H9 (cell line): Measurements from ENCODE around the gene THAP2. TPM values are rescaled to one million over a fixed set of nuclear protein-coding genes. Genes with fewer than 3 reads are reported as not detected.

Experiments used
- DNase-seq: peaks from one replicate; pipeline ENCODE4 v3.0.0-alpha.2; 2017
- H2AFZ ChIP-seq: one replicate; pipeline ENCODE4 v1.6.1; 2013; ENCODE audit warnings: mild to moderate bottlenecking, low read length, control low read depth, moderate library complexity
- H2AK5ac ChIP-seq: 2 replicates; pipeline ENCODE4 v1.6.1; 2013; ENCODE audit warnings: low read length, control low read depth, mixed read lengths; ENCODE audit not compliant: insufficient read length
- H2BK120ac ChIP-seq: one replicate; pipeline ENCODE4 v1.6.1; 2013; ENCODE audit warnings: low read depth, mild to moderate bottlenecking, low read length, control low read depth, inconsistent platforms; ENCODE audit not compliant: poor library complexity, severe bottlenecking
- H2BK12ac ChIP-seq: 2 replicates; pipeline ENCODE4 v1.6.1; 2013; ENCODE audit warnings: low read length, control low read depth, mixed read lengths, low read depth; ENCODE audit not compliant: insufficient read length
- H2BK15ac ChIP-seq: 2 replicates; pipeline ENCODE4 v1.6.1; 2013; ENCODE audit warnings: low read depth, low read length, control low read depth
- H2BK20ac ChIP-seq: one replicate; pipeline ENCODE4 v1.6.1; 2013; ENCODE audit warnings: low read depth, mild to moderate bottlenecking, low read length, control low read depth, inconsistent platforms; ENCODE audit not compliant: poor library complexity, severe bottlenecking
- H2BK5ac ChIP-seq: 2 replicates; pipeline ENCODE4 v1.6.1; 2013; ENCODE audit warnings: low read length, control low read depth, mixed read lengths; ENCODE audit not compliant: insufficient read length
- H3K14ac ChIP-seq: 2 replicates; pipeline ENCODE4 v1.6.1; 2013; ENCODE audit warnings: low read length, control low read depth; ENCODE audit not compliant: insufficient read depth
- H3K18ac ChIP-seq: 2 replicates; pipeline ENCODE4 v1.6.1; 2013; ENCODE audit warnings: low read depth, mild to moderate bottlenecking, mixed read lengths, low read length, control low read depth; ENCODE audit not compliant: insufficient read length
- H3K23ac ChIP-seq: 2 replicates; pipeline ENCODE4 v1.6.1; 2013; ENCODE audit warnings: low read length, control low read depth, mixed read lengths, low read depth; ENCODE audit not compliant: insufficient read length
- H3K23me2 ChIP-seq: 2 replicates; pipeline ENCODE4 v1.6.1; 2013; ENCODE audit warnings: low read depth, mild to moderate bottlenecking, mixed read lengths, low read length, control low read depth; ENCODE audit not compliant: insufficient read length, poor library complexity, severe bottlenecking
- H3K27ac ChIP-seq: 2 replicates; pipeline ENCODE4 v1.5.1; 2013; ENCODE audit warnings: low read length, control low read depth, mixed read lengths, low read depth; ENCODE audit not compliant: insufficient read length
- H3K27me3 ChIP-seq: 2 replicates; pipeline ENCODE4 v1.6.1; 2013; ENCODE audit warnings: low read length, control low read depth, inconsistent platforms; ENCODE audit not compliant: insufficient read depth
- H3K4ac ChIP-seq: 2 replicates; pipeline ENCODE4 v1.6.1; 2013; ENCODE audit warnings: low read depth, mild to moderate bottlenecking, control low read depth, inconsistent platforms, low read length, moderate library complexity
- H3K4me1 ChIP-seq: 2 replicates; pipeline ENCODE4 v1.6.1; 2013; ENCODE audit warnings: low read length, control low read depth, inconsistent platforms; ENCODE audit not compliant: insufficient read depth
- H3K4me2 ChIP-seq: 2 replicates; pipeline ENCODE4 v1.6.1; 2013; ENCODE audit warnings: low read length, control low read depth, mixed read lengths; ENCODE audit not compliant: insufficient read length, insufficient read depth
- H3K56ac ChIP-seq: 2 replicates; pipeline ENCODE4 v1.6.1; 2013; ENCODE audit warnings: low read depth, mild to moderate bottlenecking, mixed read lengths, low read length, control low read depth; ENCODE audit not compliant: insufficient read length
- H3K79me1 ChIP-seq: 2 replicates; pipeline ENCODE4 v1.6.1; 2013; ENCODE audit warnings: low read depth, mild to moderate bottlenecking, moderate library complexity, low read length, control low read depth, inconsistent platforms; ENCODE audit not compliant: insufficient read depth, poor library complexity, severe bottlenecking
- H3K79me2 ChIP-seq: 2 replicates; pipeline ENCODE4 v1.6.1; 2013; ENCODE audit warnings: low read length, control low read depth, inconsistent platforms; ENCODE audit not compliant: insufficient read depth
- H3K9ac ChIP-seq: 2 replicates; pipeline ENCODE4 v1.6.1; 2013; ENCODE audit warnings: low read length, control low read depth, mixed read lengths; ENCODE audit not compliant: insufficient read length; ENCODE audit errors: extremely low read depth
- H3K9me3 ChIP-seq: one replicate; pipeline ENCODE4 v1.6.1; 2013; ENCODE audit warnings: low read depth, low read length, inconsistent platforms; ENCODE audit not compliant: control insufficient read depth
- H3T11ph ChIP-seq: one replicate; pipeline ENCODE4 v1.6.1; 2013; ENCODE audit warnings: mild to moderate bottlenecking, low read length, control low read depth, inconsistent platforms
- H4K20me1 ChIP-seq: one replicate; pipeline ENCODE4 v1.6.1; 2013; ENCODE audit not compliant: control insufficient read depth, insufficient read length, insufficient read depth
- H4K5ac ChIP-seq: 2 replicates; pipeline ENCODE4 v1.6.1; 2013; ENCODE audit warnings: low read depth, mild to moderate bottlenecking, mixed read lengths, low read length, control low read depth; ENCODE audit not compliant: insufficient read length
- H4K8ac ChIP-seq: replicated peaks from 2 replicates; pipeline ENCODE4 v1.6.1; 2013; ENCODE audit warnings: low read length, control low read depth, mixed read lengths, low read depth; ENCODE audit not compliant: insufficient read length
- H4K91ac ChIP-seq: 2 replicates; pipeline ENCODE4 v1.6.1; 2013; ENCODE audit warnings: low read depth, mild to moderate bottlenecking, moderate library complexity, mixed read lengths, low read length, control low read depth; ENCODE audit not compliant: insufficient read length
- H3K27ac Mint-ChIP-seq, 3 experiments: 2 replicates in 2 of 3; 3 replicates in 1 of 3; pipeline ENCODE4 v1.8.0; 2020 to 2021; ENCODE audit warnings: mixed read lengths in 3 of 3, mild to moderate bottlenecking in 1 of 3, moderate library complexity in 1 of 3
- H3K27me3 Mint-ChIP-seq: 2 replicates; pipeline ENCODE4 v1.8.0; 2021; ENCODE audit warnings: low read depth, mild to moderate bottlenecking, moderate library complexity, mixed read lengths
- H3K36me3 Mint-ChIP-seq, 3 experiments: 2 replicates in 2 of 3; 3 replicates in 1 of 3; pipeline ENCODE4 v1.8.0; 2020 to 2021; ENCODE audit warnings: low read depth in 3 of 3, mixed read lengths in 3 of 3; ENCODE audit not compliant: insufficient read depth in 1 of 3
- H3K4me1 Mint-ChIP-seq, 2 experiments: 2 replicates each; pipeline ENCODE4 v1.8.0; 2020; ENCODE audit warnings: mixed read lengths in 2 of 2
- H3K4me3 Mint-ChIP-seq, 2 experiments: 2 replicates in 1 of 2; 3 replicates in 1 of 2; pipeline ENCODE4 v1.8.0; 2020 to 2021; ENCODE audit warnings: mild to moderate bottlenecking in 2 of 2, mixed read lengths in 2 of 2, moderate library complexity in 1 of 2
- H3K9me3 Mint-ChIP-seq, 2 experiments: 2 replicates in 1 of 2; 3 replicates in 1 of 2; pipeline ENCODE4 v1.8.0; 2020; ENCODE audit warnings: mild to moderate bottlenecking in 2 of 2, mixed read lengths in 2 of 2, moderate library complexity in 1 of 2
- WGBS: extraction: QIAGEN DNeasy Blood & Tissue Kit; methylation state at CpG from one replicate; pipeline ENCODE4 v1.1.7; 2013; ENCODE audit warnings: missing lambda C conversion rate, low lambda C conversion rate, mixed read lengths; ENCODE audit not compliant: insufficient read length; ENCODE audit errors: extremely low coverage; 5-methylcytosine and 5-hydroxymethylcytosine counted together
- total RNA-seq: library from RNA; stranded (reverse); gene quantifications from 2 replicates; pipeline ENCODE4 v1.2.1, GENCODE V29; 2021
- TF ChIP-seq, protein P1 (sequence below): fragments of 200-600 bp; sonication (generic); conservative IDR thresholded peaks from 3 replicates; pipeline ENCODE4 v1.8.0; 2021; ENCODE audit warnings: antibody characterized with exemption, mild to moderate bottlenecking

THAP2 gene
- total RNA-seq, 1 experiment from 2014 or later = 3.7 TPM

DNA sequence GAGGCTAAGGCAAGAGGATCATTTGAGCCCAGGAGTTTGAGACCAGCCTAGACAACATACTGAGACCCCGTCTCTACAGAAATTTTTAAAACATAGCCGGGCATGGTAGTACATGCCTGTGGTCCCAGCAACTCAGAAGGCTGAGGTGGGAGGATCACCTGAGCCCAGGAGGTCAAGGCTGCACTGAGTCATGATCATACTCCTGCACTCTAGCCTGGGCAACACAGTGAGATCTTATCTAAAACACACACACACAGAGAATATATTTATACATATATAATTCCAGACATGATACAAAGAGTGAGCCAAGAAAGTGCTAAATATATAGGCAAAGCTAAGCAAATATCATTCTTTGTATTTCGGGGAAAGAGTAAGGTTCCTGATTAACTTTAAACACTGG, 9.9 kb upstream of the THAP2 start:
- no peak for DNase-seq
- no peak overlapping the region for H3K56ac ChIP-seq
- H3K79me1 ChIP-seq = no peaks in the 10 kb centered on the region
- peaks cover 25 to 33% (median 31%) of the 10 kb centered on the region in 3 experiments for H3K36me3 Mint-ChIP-seq
- no peak overlapping the region for H3K4me2 ChIP-seq
- no peak overlapping the region for H3K9ac ChIP-seq
- H3K27me3 Mint-ChIP-seq = no peaks in the 10 kb centered on the region
- H2BK15ac ChIP-seq = no peak overlapping the region
- no peak overlapping the region for H4K91ac ChIP-seq
- no peak overlapping the region for H2BK12ac ChIP-seq
- no peaks in the 10 kb centered on the region for H4K20me1 ChIP-seq
- H3K27me3 ChIP-seq = no peaks in the 10 kb centered on the region
- no peak overlapping the region for H2BK20ac ChIP-seq
- H2BK120ac ChIP-seq = no peak overlapping the region
- no peak overlapping the region for H3K23ac ChIP-seq
- no peak overlapping the region for H3K4me3 Mint-ChIP-seq
- no peak overlapping the region for H4K5ac ChIP-seq
- TF ChIP-seq, protein P1, sequence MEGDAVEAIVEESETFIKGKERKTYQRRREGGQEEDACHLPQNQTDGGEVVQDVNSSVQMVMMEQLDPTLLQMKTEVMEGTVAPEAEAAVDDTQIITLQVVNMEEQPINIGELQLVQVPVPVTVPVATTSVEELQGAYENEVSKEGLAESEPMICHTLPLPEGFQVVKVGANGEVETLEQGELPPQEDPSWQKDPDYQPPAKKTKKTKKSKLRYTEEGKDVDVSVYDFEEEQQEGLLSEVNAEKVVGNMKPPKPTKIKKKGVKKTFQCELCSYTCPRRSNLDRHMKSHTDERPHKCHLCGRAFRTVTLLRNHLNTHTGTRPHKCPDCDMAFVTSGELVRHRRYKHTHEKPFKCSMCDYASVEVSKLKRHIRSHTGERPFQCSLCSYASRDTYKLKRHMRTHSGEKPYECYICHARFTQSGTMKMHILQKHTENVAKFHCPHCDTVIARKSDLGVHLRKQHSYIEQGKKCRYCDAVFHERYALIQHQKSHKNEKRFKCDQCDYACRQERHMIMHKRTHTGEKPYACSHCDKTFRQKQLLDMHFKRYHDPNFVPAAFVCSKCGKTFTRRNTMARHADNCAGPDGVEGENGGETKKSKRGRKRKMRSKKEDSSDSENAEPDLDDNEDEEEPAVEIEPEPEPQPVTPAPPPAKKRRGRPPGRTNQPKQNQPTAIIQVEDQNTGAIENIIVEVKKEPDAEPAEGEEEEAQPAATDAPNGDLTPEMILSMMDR = no peak
- no peak overlapping the region for H2AK5ac ChIP-seq
- H3K4me1 Mint-ChIP-seq = peaks cover 1 to 5% of the 10 kb centered on the region in 2 experiments; a peak in 3 of 4 replicates
- no peak overlapping the region for H3T11ph ChIP-seq
- no CpG with 5 or more reads among the region's 3 CpGs for WGBS
- H3K14ac ChIP-seq = no peak overlapping the region
- no peak overlapping the region for H3K27ac ChIP-seq
- no peaks in the 10 kb centered on the region for H3K23me2 ChIP-seq
- H2BK5ac ChIP-seq = no peak overlapping the region
- peaks cover 0 to 2% of the 10 kb centered on the region in 2 experiments; a peak in 3 of 5 replicates for H3K9me3 Mint-ChIP-seq
- no peak overlapping the region for H4K8ac ChIP-seq
- H3K27ac Mint-ChIP-seq = no peak overlapping the region
- H3K4me1 ChIP-seq = no peaks in the 10 kb centered on the region
- no peak overlapping the region for H3K4ac ChIP-seq
- H2AFZ ChIP-seq = no peak overlapping the region
- H3K79me2 ChIP-seq = peaks cover 3% of the 10 kb centered on the region; the same call in 1 of the 2 replicates
- H3K9me3 ChIP-seq = no peaks in the 10 kb centered on the region
- no peak overlapping the region for H3K18ac ChIP-seq
